NCI-H345 treated with DMSO at 0.1 percent for 48 hours (cell line): Measurements from ENCODE around the gene PRKCSH.

Source experiments
- DNase-seq: peaks from one replicate; lab custom pipeline; 2025; ENCODE audit not compliant: unreplicated experiment; lab: John Stamatoyannopoulos, UW

The PRKCSH gene

DNA sequence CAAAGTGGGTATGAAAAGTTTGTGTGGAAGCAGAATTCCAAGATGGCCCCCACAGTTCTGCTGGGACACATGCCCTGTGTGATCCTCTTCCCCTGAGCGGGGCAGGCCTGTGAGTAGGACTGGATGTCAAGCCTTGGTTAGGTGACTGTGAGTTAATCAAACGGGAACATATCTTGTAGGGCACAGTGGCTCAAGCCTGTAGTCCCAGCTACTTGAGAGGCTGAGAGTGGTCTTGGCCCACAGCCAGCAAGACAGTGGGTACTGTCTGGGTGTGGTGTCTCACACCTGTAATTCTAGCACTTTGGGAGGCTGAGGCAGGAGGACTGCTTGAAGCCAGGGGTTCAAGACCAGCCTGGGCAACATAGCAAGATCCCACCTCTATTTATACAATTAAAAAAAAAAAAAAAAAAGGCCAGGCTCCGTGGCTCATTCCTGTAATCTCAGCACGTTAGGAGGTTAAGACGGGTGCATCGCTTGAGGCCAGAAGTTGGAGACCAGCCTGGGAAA is 63.8 kb downstream of the PRKCSH start:
- DNase-seq = no peak

DNA sequence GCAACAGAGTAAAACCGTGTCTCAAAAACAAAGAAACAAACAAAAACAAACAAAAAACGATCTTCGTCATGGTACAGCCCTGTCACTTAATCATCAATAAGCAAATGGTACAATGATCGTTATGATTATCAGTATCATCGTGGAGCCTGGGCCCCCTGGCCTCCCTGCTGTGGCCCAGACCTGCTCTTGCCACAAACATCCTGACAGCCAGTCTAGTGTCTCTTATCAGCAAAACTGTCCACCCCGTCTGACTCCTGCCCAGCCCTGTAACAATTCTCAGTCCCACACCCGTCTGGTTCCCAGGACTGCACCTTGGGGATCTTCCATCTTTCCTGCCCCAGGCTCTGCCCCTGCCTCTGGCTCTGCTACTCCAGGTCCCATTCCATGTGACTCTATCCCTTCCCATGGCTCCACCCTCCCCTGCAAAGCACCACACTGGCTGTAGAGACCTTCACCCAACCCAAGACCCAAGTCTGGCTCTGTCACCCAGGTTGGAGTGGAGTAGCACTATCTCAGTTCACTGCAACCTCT is 64.5 kb downstream of the PRKCSH start:
- no peak for DNase-seq
